ENCODE measurements around the gene C1orf159.
"Not testable (repeated sequence)": the region's sequence is repeated elsewhere in the genome, so short reads cannot be mapped to it uniquely, and the experiment has no call there.

C1orf159 gene

GRCh38 chr1:1066403-1067283, 49.2 kb downstream of the C1orf159 start:
- Histone ChIP-seq H3K27ac (replicated peaks) (no peak overlapping the region), H3K27me3 (ENCODE audit: insufficient read depth, poor library complexity, severe bottlenecking) (peaks cover 26% of the 10 kb centered on the region), H3K4me3 (replicated peaks; ENCODE audit: insufficient read depth, low read length) (no peak overlapping the region)
- TF ChIP-seq GABPA (IDR thresholded peaks at IDR 0.05; ENCODE audit: low read depth), result no peak
- TF ChIP-seq CTCF (IDR thresholded peaks at IDR 0.05; ENCODE audit: insufficient read depth, low read length), result no peak
- no peak for TF ChIP-seq REST (IDR thresholded peaks at IDR 0.05; ENCODE audit: insufficient replicate concordance, low read depth)
- no peak for TF ChIP-seq SPI1 (IDR thresholded peaks at IDR 0.05; ENCODE audit: borderline replicate concordance, low read depth)
- no peak for TF ChIP-seq POLR2AphosphoS5 (IDR thresholded peaks at IDR 0.05; ENCODE audit: low read depth)
- DNase-seq (ENCODE audit: low read depth in 1 of 2, low spot score in 1 of 2), result no peak

- not testable (repeated sequence) for H3K4me3 ChIP-seq (replicated peaks; ENCODE audit: insufficient read depth, low read length); DNase-seq (ENCODE audit: low read depth in 1 of 2, low spot score in 1 of 2); H3K27ac ChIP-seq (replicated peaks)
- peaks cover 29% of the 10 kb centered on the region for H3K27me3 ChIP-seq (ENCODE audit: insufficient read depth, poor library complexity, severe bottlenecking)
Measured at GRCh38 chr1:1065940-1066304, 50.0 kb downstream of the C1orf159 start.

- H3K27ac ChIP-seq (replicated peaks), result no peak overlapping the region
- peaks cover 32% of the 10 kb centered on the region for H3K27me3 ChIP-seq (ENCODE audit: insufficient read depth, poor library complexity, severe bottlenecking)
Measured at GRCh38 chr1:1065265-1065939, 50.5 kb downstream of the C1orf159 start.

GRCh38 chr1:1063945-1064831, 51.7 kb downstream of the C1orf159 start:
- peaks cover 32% of the 10 kb centered on the region for H3K27me3 ChIP-seq (ENCODE audit: insufficient read depth, poor library complexity, severe bottlenecking)

More at GRCh38 chr1:1065265-1065939, 50.5 kb downstream of the C1orf159 start:
- H3K4me3 ChIP-seq (replicated peaks; ENCODE audit: insufficient read depth, low read length), result no peak overlapping the region
- no peak for DNase-seq (ENCODE audit: low read depth in 1 of 2, low spot score in 1 of 2)
- TF ChIP-seq CTCF (IDR thresholded peaks at IDR 0.05; ENCODE audit: insufficient read depth, low read length) (no peak), SPI1 (IDR thresholded peaks at IDR 0.05; ENCODE audit: borderline replicate concordance, low read depth) (no peak)

More at GRCh38 chr1:1063945-1064831, 51.7 kb downstream of the C1orf159 start:
- Histone ChIP-seq H3K27ac (replicated peaks) (no peak overlapping the region), H3K4me3 (replicated peaks; ENCODE audit: insufficient read depth, low read length) (peak overlapping the region; percentile 2; the same call in 1 of the 2 replicates)
- TF ChIP-seq GABPA (IDR thresholded peaks at IDR 0.05; ENCODE audit: low read depth) (no peak), REST (IDR thresholded peaks at IDR 0.05; ENCODE audit: insufficient replicate concordance, low read depth) (no peak), CTCF (IDR thresholded peaks at IDR 0.05; ENCODE audit: insufficient read depth, low read length) (peak; percentile 66), SPI1 (IDR thresholded peaks at IDR 0.05; ENCODE audit: borderline replicate concordance, low read depth) (no peak)
- DNase-seq (ENCODE audit: low read depth in 1 of 2, low spot score in 1 of 2), result peak; percentile 46 to 84
